PC-9 (cell line): ENCODE measurements around the gene PLB1. TPM values are rescaled to one million over a fixed set of nuclear protein-coding genes. Genes with fewer than 3 reads are reported as not detected.

Experiments used
- BruUV-seq: library from RNA; stranded (reverse); fragments of 400-500 nt; replicated peaks from 2 replicates; lab custom pipeline; 2021; lab: Mats Ljungman, UMichigan
- CTCF ChIA-PET: fragments of 300-600 bp; sonication (Branson Sonifier 250); formaldehyde crosslinking; loops from one replicate; lab custom pipeline; 2022; ENCODE audit warnings: antibody characterized with exemption; lab: Charles Lee
- POLR2A ChIA-PET: fragments of 300-600 bp; sonication (Branson Sonifier 250); formaldehyde crosslinking; loops from one replicate; lab custom pipeline; 2022; ENCODE audit warnings: antibody characterized with exemption; ENCODE audit not compliant: unreplicated experiment; lab: Charles Lee
- DNase-seq, 2 experiments: peaks; one replicate each; pipeline versions ENCODE4 v3.0.0 to v3.0.0-alpha.2; 2015 to 2022; ENCODE audit warnings: mixed read lengths in 1 of 2
- H2AFZ ChIP-seq: fragments of 200-600 bp; sonication (generic); 2 replicates; pipeline ENCODE4 v1.8.1; 2017; ENCODE audit warnings: antibody characterized with exemption
- H3F3A ChIP-seq: fragments of 200-600 bp; sonication (generic); 2 replicates; pipeline ENCODE4 v1.8.1; 2017; ENCODE audit warnings: antibody characterized with exemption, mild to moderate bottlenecking, low read depth; ENCODE audit not compliant: insufficient read depth
- H3K27ac ChIP-seq: fragments of 200-600 bp; sonication (generic); 2 replicates; pipeline ENCODE4 v1.6.1; 2016; ENCODE audit warnings: mixed run types
- H3K27me3 ChIP-seq: fragments of 200-600 bp; sonication (generic); 2 replicates; pipeline ENCODE4 v1.6.1; 2016; ENCODE audit warnings: low read depth, mixed run types; ENCODE audit not compliant: insufficient read depth
- H3K36me3 ChIP-seq: fragments of 200-600 bp; sonication (generic); 2 replicates; pipeline ENCODE4 v1.6.1; 2016; ENCODE audit warnings: low read depth, mixed run types
- H3K4me1 ChIP-seq: fragments of 200-600 bp; sonication (generic); replicated peaks from 2 replicates; pipeline ENCODE4 v1.6.1; 2016; ENCODE audit warnings: mixed run types; ENCODE audit not compliant: insufficient read depth
- H3K4me2 ChIP-seq: fragments of 200-600 bp; sonication (generic); 2 replicates; pipeline ENCODE4 v1.6.1; 2017; ENCODE audit warnings: mixed run types
- H3K4me3 ChIP-seq: fragments of 200-600 bp; sonication (generic); 2 replicates; pipeline ENCODE4 v1.6.1; 2016; ENCODE audit warnings: mixed run types
- H3K79me2 ChIP-seq: fragments of 200-600 bp; sonication (generic); 2 replicates; pipeline ENCODE4 v1.6.1; 2017; ENCODE audit warnings: low read depth, mixed run types
- H3K9me2 ChIP-seq: fragments of 200-600 bp; sonication (generic); 2 replicates; pipeline ENCODE4 v1.8.1; 2017; ENCODE audit warnings: mild to moderate bottlenecking; ENCODE audit not compliant: insufficient read depth
- H3K9me3 ChIP-seq: fragments of 200-600 bp; sonication (generic); 2 replicates; pipeline ENCODE4 v1.8.1; 2016; ENCODE audit warnings: low read depth; ENCODE audit not compliant: insufficient read depth
- H4K20me1 ChIP-seq: fragments of 200-600 bp; sonication (generic); 2 replicates; pipeline ENCODE4 v1.8.1; 2017; ENCODE audit not compliant: insufficient read depth
- CTCF ChIP-seq: fragments of 200-600 bp; sonication (generic); conservative IDR thresholded peaks from 2 replicates; pipeline ENCODE4 v1.6.1; 2017; ENCODE audit warnings: mixed run types, antibody characterized with exemption, mild to moderate bottlenecking, moderate library complexity
- EZH2 ChIP-seq: fragments of 200-600 bp; sonication (generic); IDR thresholded peaks from 2 replicates; pipeline ENCODE4 v1.8.0; 2017; ENCODE audit warnings: antibody characterized with exemption, low read depth
- intact Hi-C: fragments of 100-400 bp; cut with micrococcal nuclease; formaldehyde crosslinking; loops from one replicate; pipeline ENCODE4 v1.10.0; 2022; ENCODE audit not compliant: unreplicated experiment
- total RNA-seq: library from RNA; stranded (reverse); gene quantifications from 2 replicates; pipeline ENCODE4 v1.2.3, GENCODE V29; 2021

PLB1 gene
- total RNA-seq, 1 experiment from 2014 or later = 2.7 TPM

DNA sequence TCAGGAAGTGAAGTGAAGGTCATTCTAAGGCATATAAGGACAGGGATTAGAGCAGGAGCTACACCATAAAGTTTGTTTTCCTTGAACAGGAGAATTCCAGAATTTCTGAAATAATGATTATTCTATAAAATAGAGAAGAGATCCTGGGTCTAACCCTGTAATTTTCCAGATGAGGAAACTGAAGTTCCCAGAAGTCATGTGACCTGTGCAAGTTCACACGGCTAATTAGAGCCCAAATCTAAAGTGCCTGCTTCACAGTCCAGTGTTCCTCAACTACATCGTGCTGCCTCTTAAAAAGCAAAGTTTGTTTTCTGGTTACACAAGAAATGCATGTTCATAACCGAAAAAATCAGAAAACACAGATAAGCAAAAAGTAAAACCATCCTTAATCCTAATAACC, 34.9 kb downstream of the PLB1 start:
- BruUV-seq = no TSS peak
- H3K4me3 ChIP-seq = no peak overlapping the region
- ChIA-PET POLR2A (interaction anchor here (0.6 kb wide), 1 partner anchor 658 kb away, joined by 11 read pairs; no protein-coding TSS in a partner anchor), CTCF (no interaction called here)
- H3K9me3 ChIP-seq = no peaks in the 10 kb centered on the region
- no peaks in the 10 kb centered on the region for H3K4me1 ChIP-seq
- no peaks in the 10 kb centered on the region; the same call in 1 of the 2 replicates for H3K9me2 ChIP-seq
- H3K27ac ChIP-seq = no peak overlapping the region
- H3K27me3 ChIP-seq = no peaks in the 10 kb centered on the region
- intact Hi-C loops = no loop called here
- no peak for DNase-seq
- no peaks in the 10 kb centered on the region for H3F3A ChIP-seq
- H2AFZ ChIP-seq = no peak overlapping the region
- H4K20me1 ChIP-seq = no peaks in the 10 kb centered on the region
- no peak overlapping the region for H3K4me2 ChIP-seq
- no peaks in the 10 kb centered on the region for H3K36me3 ChIP-seq
- H3K79me2 ChIP-seq = no peaks in the 10 kb centered on the region
- TF ChIP-seq CTCF (no peak), EZH2 (no peak)

GRCh38 chr2:28532399-28532798, 36.5 kb downstream of the PLB1 start:
- Histone ChIP-seq H3K27ac (no peak overlapping the region), H3K9me2 (no peaks in the 10 kb centered on the region; the same call in 1 of the 2 replicates), H4K20me1 (no peaks in the 10 kb centered on the region), H3K9me3 (no peaks in the 10 kb centered on the region), H3K27me3 (no peaks in the 10 kb centered on the region), H2AFZ (no peak overlapping the region), H3K36me3 (no peaks in the 10 kb centered on the region), H3K4me3 (no peak overlapping the region), H3K4me1 (no peaks in the 10 kb centered on the region), H3K4me2 (no peak overlapping the region), H3K79me2 (no peaks in the 10 kb centered on the region), H3F3A (no peaks in the 10 kb centered on the region)
- BruUV-seq = no TSS peak
- DNase-seq = no peak
- TF ChIP-seq CTCF = no peak
- no peak for TF ChIP-seq EZH2
- POLR2A ChIA-PET = interaction anchor here (0.5 kb wide), 1 partner anchor 1787 kb away, joined by 3 read pairs; no protein-coding TSS in a partner anchor
- intact Hi-C loops = no loop called here
- CTCF ChIA-PET = no interaction called here

DNA sequence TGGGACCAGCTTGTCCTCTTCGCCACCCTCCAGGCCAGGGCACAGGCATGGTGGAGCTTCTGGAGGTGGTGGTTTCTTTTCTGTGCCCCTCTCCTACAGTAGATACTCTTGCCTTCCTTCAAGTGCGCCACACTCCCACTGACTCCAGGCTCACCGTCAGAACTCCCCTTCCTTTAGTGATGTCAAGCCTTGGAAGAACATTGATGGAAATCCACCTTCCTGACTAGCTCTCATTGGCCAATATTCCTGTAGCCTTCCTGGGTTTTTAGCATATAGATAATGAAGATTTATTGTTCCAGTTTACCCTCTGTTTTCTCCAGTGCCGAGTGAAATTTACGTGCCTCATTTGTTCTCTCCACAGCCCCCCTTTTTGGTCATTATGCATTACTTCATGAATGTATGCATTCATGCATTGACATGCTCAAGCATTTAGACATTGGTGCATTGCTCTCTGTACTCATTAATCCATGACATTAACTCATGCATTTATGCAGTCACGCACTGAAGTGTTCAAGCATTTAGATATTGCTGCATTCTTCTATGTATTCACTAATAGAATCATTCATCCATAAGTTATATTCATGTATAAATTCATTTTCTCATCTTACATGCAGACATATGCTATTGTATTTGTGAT, 37.3 kb downstream of the PLB1 start:
- TF ChIP-seq EZH2 (no peak), CTCF (no peak)
- H3K27ac ChIP-seq = no peak overlapping the region

More for the DNA sequence above, 37.3 kb downstream of the PLB1 start:
- POLR2A ChIA-PET = interaction anchor here (0.5 kb wide), 1 partner anchor 1786 kb away, joined by 3 read pairs; no protein-coding TSS in a partner anchor
- H3K4me1 ChIP-seq = no peaks in the 10 kb centered on the region
- no peaks in the 10 kb centered on the region for H3K9me3 ChIP-seq
- no peaks in the 10 kb centered on the region for H4K20me1 ChIP-seq
- BruUV-seq = no TSS peak
- H3K36me3 ChIP-seq = no peaks in the 10 kb centered on the region
- intact Hi-C loops = no loop called here
- H2AFZ ChIP-seq = no peak overlapping the region
- H3F3A ChIP-seq = no peaks in the 10 kb centered on the region
- no peak overlapping the region for H3K4me2 ChIP-seq
- H3K27me3 ChIP-seq = no peaks in the 10 kb centered on the region
- no peak for DNase-seq
- H3K79me2 ChIP-seq = no peaks in the 10 kb centered on the region
- H3K9me2 ChIP-seq = no peaks in the 10 kb centered on the region; the same call in 1 of the 2 replicates
- CTCF ChIA-PET = no interaction called here
- H3K4me3 ChIP-seq = no peak overlapping the region
